HFFc6 (cell line): ENCODE data around the gene SRRM2. TPM values are rescaled to one million over a fixed set of nuclear protein-coding genes. Genes with fewer than 3 reads are reported as not detected.

Experiments used
- DNase-seq: peaks from one replicate; pipeline ENCODE4 v3.0.0-alpha.2; 2018
- H3K27ac Mint-ChIP-seq: 2 replicates; pipeline ENCODE4 v1.8.0; 2020; ENCODE audit warnings: mild to moderate bottlenecking, mixed read lengths
- H3K27me3 Mint-ChIP-seq: 2 replicates; pipeline ENCODE4 v1.8.0; 2021; ENCODE audit warnings: mild to moderate bottlenecking, moderate library complexity, mixed read lengths; ENCODE audit not compliant: insufficient read depth
- H3K36me3 Mint-ChIP-seq: 2 replicates; pipeline ENCODE4 v1.8.0; 2021; ENCODE audit warnings: low read depth, mixed read lengths
- H3K4me1 Mint-ChIP-seq: 2 replicates; pipeline ENCODE4 v1.8.0; 2020; ENCODE audit warnings: low read depth, mixed read lengths
- H3K4me3 Mint-ChIP-seq: 2 replicates; pipeline ENCODE4 v1.8.0; 2020; ENCODE audit warnings: mild to moderate bottlenecking, moderate library complexity, mixed read lengths
- H3K9me3 Mint-ChIP-seq: 2 replicates; pipeline ENCODE4 v1.8.0; 2020; ENCODE audit warnings: mild to moderate bottlenecking, mixed read lengths
- total RNA-seq, 6 experiments: library from RNA; stranded (reverse); fragmentation: NEBNext Ultra II Directional; extraction: Animal tissue kit (Norgen Biotek cat#: 25700); gene quantifications; 2 replicates in 1 of 6; 3 replicates in 5 of 6; pipeline ENCODE4 v1.2.3, GENCODE V29; 2021
- TF ChIP-seq, protein P1 (sequence below): fragments of 200-600 bp; sonication (generic); IDR thresholded peaks from 2 replicates; pipeline ENCODE4 v1.5.0; 2021; ENCODE audit warnings: antibody characterized with exemption, mild to moderate bottlenecking

SRRM2 gene
- total RNA-seq, 6 experiments from 2014 or later, result 223 to 317 (median 269) TPM

DNA sequence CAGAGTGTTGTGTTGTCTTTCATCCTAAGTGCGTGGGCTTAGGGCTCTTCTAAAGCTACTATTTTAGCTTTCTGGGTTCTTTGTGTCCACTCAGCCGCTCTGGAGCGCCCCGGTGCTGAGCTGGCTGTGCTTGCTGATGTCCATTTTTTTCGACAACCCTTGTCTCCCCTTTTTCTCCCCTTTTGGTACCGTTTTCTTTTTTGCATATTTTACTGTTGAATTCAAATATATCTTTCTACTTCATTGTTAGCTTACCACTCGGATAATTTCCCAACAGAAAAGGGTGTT lies 1.2 kb downstream of the SRRM2 start:
- Mint-ChIP-seq H3K4me3 (peak overlapping the region; percentile 92), H3K27me3 (peaks cover 5% of the 10 kb centered on the region), H3K36me3 (peaks cover 71% of the 10 kb centered on the region), H3K4me1 (peaks cover 57% of the 10 kb centered on the region), H3K9me3 (no peaks in the 10 kb centered on the region; the same call in 1 of the 2 replicates), H3K27ac (peak overlapping the region; percentile 99)
- TF ChIP-seq, protein P1, sequence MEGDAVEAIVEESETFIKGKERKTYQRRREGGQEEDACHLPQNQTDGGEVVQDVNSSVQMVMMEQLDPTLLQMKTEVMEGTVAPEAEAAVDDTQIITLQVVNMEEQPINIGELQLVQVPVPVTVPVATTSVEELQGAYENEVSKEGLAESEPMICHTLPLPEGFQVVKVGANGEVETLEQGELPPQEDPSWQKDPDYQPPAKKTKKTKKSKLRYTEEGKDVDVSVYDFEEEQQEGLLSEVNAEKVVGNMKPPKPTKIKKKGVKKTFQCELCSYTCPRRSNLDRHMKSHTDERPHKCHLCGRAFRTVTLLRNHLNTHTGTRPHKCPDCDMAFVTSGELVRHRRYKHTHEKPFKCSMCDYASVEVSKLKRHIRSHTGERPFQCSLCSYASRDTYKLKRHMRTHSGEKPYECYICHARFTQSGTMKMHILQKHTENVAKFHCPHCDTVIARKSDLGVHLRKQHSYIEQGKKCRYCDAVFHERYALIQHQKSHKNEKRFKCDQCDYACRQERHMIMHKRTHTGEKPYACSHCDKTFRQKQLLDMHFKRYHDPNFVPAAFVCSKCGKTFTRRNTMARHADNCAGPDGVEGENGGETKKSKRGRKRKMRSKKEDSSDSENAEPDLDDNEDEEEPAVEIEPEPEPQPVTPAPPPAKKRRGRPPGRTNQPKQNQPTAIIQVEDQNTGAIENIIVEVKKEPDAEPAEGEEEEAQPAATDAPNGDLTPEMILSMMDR, result no peak
- DNase-seq, result no peak

DNA sequence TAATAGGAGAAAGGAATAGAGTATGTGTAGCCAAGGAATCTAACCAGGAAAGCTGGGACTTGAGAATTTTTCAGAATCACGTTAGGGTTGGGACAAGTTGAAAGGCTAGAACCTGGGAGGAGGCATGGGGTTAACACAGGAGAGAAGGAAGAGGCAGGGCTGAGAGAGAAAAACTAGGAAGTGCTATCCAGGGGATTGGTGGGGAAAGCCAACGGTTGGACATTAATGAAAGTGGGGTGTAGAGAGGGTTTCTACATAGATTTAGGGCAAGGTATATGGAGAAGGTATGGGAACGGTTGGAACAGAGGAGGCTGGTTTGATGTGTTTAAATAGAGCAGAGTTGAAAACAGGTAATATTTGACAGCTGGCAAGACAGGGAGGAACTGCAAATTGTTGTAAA lies 2.7 kb downstream of the SRRM2 start:
- Mint-ChIP-seq H3K36me3 (peaks cover 82% of the 10 kb centered on the region), H3K9me3 (no peaks in the 10 kb centered on the region; the same call in 1 of the 2 replicates), H3K4me3 (peak overlapping the region; percentile 92), H3K27ac (peak overlapping the region; percentile 99; the same call in 1 of the 2 replicates), H3K27me3 (peaks cover 5% of the 10 kb centered on the region), H3K4me1 (peaks cover 66% of the 10 kb centered on the region)
- DNase-seq, result no peak
- TF ChIP-seq, protein P1, result no peak

- TF ChIP-seq, protein P1, result no peak
- no peak for DNase-seq
- peaks cover 70% of the 10 kb centered on the region for H3K4me1 Mint-ChIP-seq
- no peaks in the 10 kb centered on the region; the same call in 1 of the 2 replicates for H3K9me3 Mint-ChIP-seq
- peak overlapping the region; percentile 30 for H3K27ac Mint-ChIP-seq
- peaks cover 5% of the 10 kb centered on the region for H3K27me3 Mint-ChIP-seq
- H3K4me3 Mint-ChIP-seq, result no peak overlapping the region
- peaks cover 85% of the 10 kb centered on the region for H3K36me3 Mint-ChIP-seq
These were observed 4.0 kb downstream of the SRRM2 start for GRCh38 chr16:2756288-2757015.

DNA sequence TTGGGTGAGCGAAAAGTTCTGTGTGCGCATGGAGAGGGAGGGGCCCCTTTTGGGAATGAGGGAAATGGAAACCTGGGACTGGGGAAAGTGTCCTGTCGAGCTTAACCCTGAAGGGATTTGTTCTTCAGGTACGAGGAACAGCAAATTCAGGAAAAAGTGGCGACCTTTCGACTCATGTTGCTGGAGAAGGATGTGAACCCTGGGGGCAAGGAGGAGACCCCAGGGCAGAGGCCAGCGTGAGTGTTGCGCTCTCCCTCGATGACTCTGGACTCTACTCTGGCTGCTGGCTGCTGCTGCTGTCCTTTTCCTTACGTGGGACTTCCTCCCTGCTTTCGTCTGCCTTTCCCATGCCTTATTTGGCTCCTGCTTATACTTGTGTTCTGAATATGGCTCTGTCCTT lies 4.9 kb downstream of the SRRM2 start:
- TF ChIP-seq, protein P1, result no peak
- peaks cover 5% of the 10 kb centered on the region for H3K27me3 Mint-ChIP-seq
- no peak overlapping the region; the same call in 1 of the 2 replicates for H3K4me3 Mint-ChIP-seq
- H3K4me1 Mint-ChIP-seq, result peaks cover 64% of the 10 kb centered on the region
- H3K9me3 Mint-ChIP-seq, result peaks cover 3% of the 10 kb centered on the region; the same call in 1 of the 2 replicates
- H3K27ac Mint-ChIP-seq, result peak overlapping the region; percentile 30
- peaks cover 88% of the 10 kb centered on the region for H3K36me3 Mint-ChIP-seq
- no peak for DNase-seq

DNA sequence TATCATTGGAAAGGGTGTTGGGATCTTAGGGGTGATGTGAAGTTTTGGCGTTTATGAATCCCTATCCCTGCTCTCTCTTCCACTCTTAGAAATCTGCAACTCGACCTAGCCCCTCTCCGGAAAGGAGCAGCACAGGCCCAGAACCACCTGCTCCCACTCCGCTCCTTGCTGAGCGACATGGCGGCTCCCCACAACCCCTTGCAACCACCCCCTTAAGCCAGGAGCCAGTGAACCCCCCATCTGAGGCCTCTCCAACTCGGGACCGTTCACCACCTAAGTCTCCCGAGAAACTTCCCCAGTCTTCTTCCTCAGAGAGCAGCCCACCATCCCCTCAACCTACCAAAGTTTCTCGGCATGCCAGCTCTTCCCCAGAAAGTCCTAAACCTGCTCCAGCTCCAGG lies 9.0 kb downstream of the SRRM2 start:
- Mint-ChIP-seq H3K27me3 (peaks cover 10% of the 10 kb centered on the region), H3K4me3 (no peak overlapping the region), H3K27ac (no peak overlapping the region), H3K36me3 (peaks cover 100% of the 10 kb centered on the region), H3K9me3 (peaks cover 40% of the 10 kb centered on the region), H3K4me1 (peaks cover 40% of the 10 kb centered on the region)
- TF ChIP-seq, protein P1, result no peak
- DNase-seq, result no peak
